HEK293 (cell line): ENCODE data around the gene PTH2.

ENCODE experiments used
- ZBTB8A ChIP-seq: fragments of 450-650 bp; formaldehyde crosslinking; IDR thresholded peaks from 2 replicates; pipeline ENCODE4 v1.5.1; 2016; ENCODE audit warnings: missing biosample characterization, missing genetic modification characterization
- ZFP41 ChIP-seq: fragments of 450-650 bp; formaldehyde crosslinking; IDR thresholded peaks from 2 replicates; pipeline ENCODE4 v1.5.1; 2016; ENCODE audit warnings: missing biosample characterization, missing genetic modification characterization, borderline replicate concordance
- ZNF121 ChIP-seq: fragments of 450-650 bp; formaldehyde crosslinking; IDR thresholded peaks from 2 replicates; pipeline ENCODE4 v1.5.1; 2016; ENCODE audit warnings: missing biosample characterization, missing genetic modification characterization
- ZNF23 ChIP-seq: fragments of 450-650 bp; formaldehyde crosslinking; IDR thresholded peaks from 2 replicates; pipeline ENCODE4 v1.5.1; 2016; ENCODE audit warnings: missing biosample characterization, missing genetic modification characterization, borderline replicate concordance
- ZNF239 ChIP-seq: fragments of 450-650 bp; formaldehyde crosslinking; IDR thresholded peaks from 2 replicates; pipeline ENCODE4 v1.5.1; 2016; ENCODE audit warnings: missing biosample characterization, missing genetic modification characterization
- ZNF558 ChIP-seq: fragments of 450-650 bp; formaldehyde crosslinking; IDR thresholded peaks from 2 replicates; pipeline ENCODE4 v1.5.1; 2016; ENCODE audit warnings: missing biosample characterization, missing genetic modification characterization
- ZNF610 ChIP-seq: fragments of 450-650 bp; formaldehyde crosslinking; IDR thresholded peaks from 2 replicates; pipeline ENCODE4 v1.5.1; 2016; ENCODE audit warnings: missing biosample characterization, missing genetic modification characterization, borderline replicate concordance
- ZNF639 ChIP-seq: fragments of 450-650 bp; formaldehyde crosslinking; IDR thresholded peaks from 2 replicates; pipeline ENCODE4 v1.5.1; 2016; ENCODE audit warnings: missing biosample characterization, missing genetic modification characterization
- ZNF658 ChIP-seq: fragments of 450-650 bp; formaldehyde crosslinking; IDR thresholded peaks from 2 replicates; pipeline ENCODE4; 2016; ENCODE audit warnings: missing biosample characterization, missing genetic modification characterization
- TF ChIP-seq, protein P1 (sequence below): fragments of 450-650 bp; formaldehyde crosslinking; IDR thresholded peaks from 2 replicates; pipeline ENCODE4 v1.5.1; 2016; ENCODE audit warnings: missing biosample characterization, missing genetic modification characterization
- TF ChIP-seq, protein P2 (sequence below): IDR thresholded peaks from 2 replicates; pipeline ENCODE4 v1.6.1; 2011; ENCODE audit warnings: mild to moderate bottlenecking, low read depth, low read length, borderline replicate concordance

DNA sequence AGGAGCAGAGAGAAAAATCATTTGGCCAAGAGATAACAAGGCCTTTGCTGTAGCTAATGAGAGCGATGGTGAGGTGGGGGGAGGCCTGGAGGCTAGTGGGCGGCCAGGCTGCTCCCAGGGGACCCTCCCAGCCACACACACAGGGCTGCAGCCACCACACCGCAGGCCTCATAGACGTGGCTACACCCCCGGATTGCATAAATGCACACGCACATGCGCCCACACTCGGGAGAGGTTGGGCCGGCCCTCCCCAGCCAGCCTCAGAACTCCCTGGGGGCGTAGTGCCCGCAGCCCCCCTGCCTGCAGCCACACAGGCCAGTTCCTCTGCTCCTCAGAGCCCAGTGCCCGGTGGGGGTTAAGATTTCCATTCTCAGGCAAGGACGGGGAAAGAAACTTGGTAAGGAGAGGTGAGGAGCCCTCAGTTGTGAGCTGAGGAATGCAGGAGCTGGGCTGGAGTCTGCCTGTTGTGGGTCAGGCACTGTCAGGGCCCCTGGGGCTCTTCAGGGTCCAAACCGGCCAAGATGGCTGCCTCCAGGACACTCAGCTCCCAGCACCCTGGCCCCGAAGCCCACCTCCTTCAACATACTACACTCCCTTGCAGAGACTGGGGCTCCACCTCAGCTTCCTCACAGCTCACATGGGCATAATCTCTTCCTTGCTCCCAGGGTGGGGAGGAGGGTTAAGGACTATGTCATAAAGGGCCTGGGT is 8.0 kb downstream of the PTH2 start:
- no peak for TF ChIP-seq ZBTB8A
- TF ChIP-seq ZNF239: no peak
- TF ChIP-seq ZNF23: no peak
- no peak for TF ChIP-seq ZNF558 (tag by site-specific recombination)
- TF ChIP-seq, protein P1, sequence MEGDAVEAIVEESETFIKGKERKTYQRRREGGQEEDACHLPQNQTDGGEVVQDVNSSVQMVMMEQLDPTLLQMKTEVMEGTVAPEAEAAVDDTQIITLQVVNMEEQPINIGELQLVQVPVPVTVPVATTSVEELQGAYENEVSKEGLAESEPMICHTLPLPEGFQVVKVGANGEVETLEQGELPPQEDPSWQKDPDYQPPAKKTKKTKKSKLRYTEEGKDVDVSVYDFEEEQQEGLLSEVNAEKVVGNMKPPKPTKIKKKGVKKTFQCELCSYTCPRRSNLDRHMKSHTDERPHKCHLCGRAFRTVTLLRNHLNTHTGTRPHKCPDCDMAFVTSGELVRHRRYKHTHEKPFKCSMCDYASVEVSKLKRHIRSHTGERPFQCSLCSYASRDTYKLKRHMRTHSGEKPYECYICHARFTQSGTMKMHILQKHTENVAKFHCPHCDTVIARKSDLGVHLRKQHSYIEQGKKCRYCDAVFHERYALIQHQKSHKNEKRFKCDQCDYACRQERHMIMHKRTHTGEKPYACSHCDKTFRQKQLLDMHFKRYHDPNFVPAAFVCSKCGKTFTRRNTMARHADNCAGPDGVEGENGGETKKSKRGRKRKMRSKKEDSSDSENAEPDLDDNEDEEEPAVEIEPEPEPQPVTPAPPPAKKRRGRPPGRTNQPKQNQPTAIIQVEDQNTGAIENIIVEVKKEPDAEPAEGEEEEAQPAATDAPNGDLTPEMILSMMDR (tag by site-specific recombination): no peak
- no peak for TF ChIP-seq ZFP41
- TF ChIP-seq ZNF610 (tag by site-specific recombination): no peak
- no peak for TF ChIP-seq ZNF639 (tag by site-specific recombination)
- TF ChIP-seq, protein P2, sequence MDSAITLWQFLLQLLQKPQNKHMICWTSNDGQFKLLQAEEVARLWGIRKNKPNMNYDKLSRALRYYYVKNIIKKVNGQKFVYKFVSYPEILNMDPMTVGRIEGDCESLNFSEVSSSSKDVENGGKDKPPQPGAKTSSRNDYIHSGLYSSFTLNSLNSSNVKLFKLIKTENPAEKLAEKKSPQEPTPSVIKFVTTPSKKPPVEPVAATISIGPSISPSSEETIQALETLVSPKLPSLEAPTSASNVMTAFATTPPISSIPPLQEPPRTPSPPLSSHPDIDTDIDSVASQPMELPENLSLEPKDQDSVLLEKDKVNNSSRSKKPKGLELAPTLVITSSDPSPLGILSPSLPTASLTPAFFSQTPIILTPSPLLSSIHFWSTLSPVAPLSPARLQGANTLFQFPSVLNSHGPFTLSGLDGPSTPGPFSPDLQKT: no peak
- no peak for TF ChIP-seq ZNF658 (tag by site-specific recombination)
- no peak for TF ChIP-seq ZNF121 (tag by site-specific recombination)
